Keratinocyte (primary cell): ENCODE measurements around the gene GGACT.

ENCODE experiments used
- EZH2 ChIP-seq: IDR thresholded peaks from one replicate; pipeline ENCODE4 v1.6.1; 2012; ENCODE audit warnings: inconsistent platforms, mild to moderate bottlenecking, low read length, moderate library complexity
- TF ChIP-seq, protein P1 (sequence below), 3 experiments: IDR thresholded peaks in 1 of 3; conservative IDR thresholded peaks in 1 of 3; optimal IDR thresholded peaks in 1 of 3; 2 replicates in 2 of 3; 3 replicates in 1 of 3; pipeline versions ENCODE3 to v1.5.1; 2011; ENCODE audit warnings: low read length in 3 of 3, mild to moderate bottlenecking in 3 of 3, moderate library complexity in 2 of 3, control low read depth in 1 of 3, inconsistent platforms in 1 of 3; ENCODE audit not compliant: insufficient read depth in 2 of 3; ENCODE audit errors: extremely low read depth in 1 of 3

DNA sequence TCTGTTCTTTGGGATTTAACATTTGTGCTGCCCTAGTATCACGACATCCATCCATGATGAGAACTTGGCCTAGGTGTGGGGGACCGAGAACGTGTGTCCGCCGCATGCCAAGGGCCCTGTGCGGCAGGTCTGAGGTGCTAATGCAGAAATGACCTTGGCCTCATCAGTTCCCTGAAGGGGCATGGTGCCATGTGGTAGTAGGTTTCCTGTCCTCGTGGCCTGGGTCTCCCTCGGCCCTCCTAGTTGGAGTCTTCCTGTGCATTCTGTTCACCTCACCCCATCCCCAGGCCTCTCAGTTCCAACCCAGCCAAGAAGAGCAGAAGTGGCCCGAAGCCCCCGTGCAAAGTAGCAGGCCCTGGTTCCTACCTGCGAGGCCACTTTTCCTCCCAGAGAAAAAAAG, 59.8 kb downstream of the GGACT start:
- TF ChIP-seq, protein P1, sequence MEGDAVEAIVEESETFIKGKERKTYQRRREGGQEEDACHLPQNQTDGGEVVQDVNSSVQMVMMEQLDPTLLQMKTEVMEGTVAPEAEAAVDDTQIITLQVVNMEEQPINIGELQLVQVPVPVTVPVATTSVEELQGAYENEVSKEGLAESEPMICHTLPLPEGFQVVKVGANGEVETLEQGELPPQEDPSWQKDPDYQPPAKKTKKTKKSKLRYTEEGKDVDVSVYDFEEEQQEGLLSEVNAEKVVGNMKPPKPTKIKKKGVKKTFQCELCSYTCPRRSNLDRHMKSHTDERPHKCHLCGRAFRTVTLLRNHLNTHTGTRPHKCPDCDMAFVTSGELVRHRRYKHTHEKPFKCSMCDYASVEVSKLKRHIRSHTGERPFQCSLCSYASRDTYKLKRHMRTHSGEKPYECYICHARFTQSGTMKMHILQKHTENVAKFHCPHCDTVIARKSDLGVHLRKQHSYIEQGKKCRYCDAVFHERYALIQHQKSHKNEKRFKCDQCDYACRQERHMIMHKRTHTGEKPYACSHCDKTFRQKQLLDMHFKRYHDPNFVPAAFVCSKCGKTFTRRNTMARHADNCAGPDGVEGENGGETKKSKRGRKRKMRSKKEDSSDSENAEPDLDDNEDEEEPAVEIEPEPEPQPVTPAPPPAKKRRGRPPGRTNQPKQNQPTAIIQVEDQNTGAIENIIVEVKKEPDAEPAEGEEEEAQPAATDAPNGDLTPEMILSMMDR (optimal IDR thresholded peaks at IDR 0.05 in 1 of 3, IDR thresholded peaks at IDR 0.05 in 1 of 3, conservative IDR thresholded peaks at IDR 0.05 in 1 of 3; ENCODE audit: extremely low read depth in 1 of 3, insufficient read depth in 2 of 3, low read length in 3 of 3): no peak
- no peak for TF ChIP-seq EZH2
